Upper lobe of right lung (tissue), 1 donor: Measurements from ENCODE around the gene TFF1. TPM values are rescaled to one million over a fixed set of nuclear protein-coding genes. Genes with fewer than 3 reads are reported as not detected.

Experiments
- ATAC-seq: fragments of 200-7000 bp; cut with Tn5 transposase; one replicate; pipeline ENCODE4 v1.9.1; 2020; ENCODE audit warnings: mild to moderate bottlenecking, moderate library complexity
- DNase-seq: peaks from one replicate; pipeline ENCODE4 v3.0.0-alpha.2; 2020
- H3K27ac ChIP-seq: fragments of 200-600 bp; one replicate; pipeline ENCODE4 v1.8.0; 2022
- H3K27me3 ChIP-seq: fragments of 200-600 bp; one replicate; pipeline ENCODE4 v1.8.0; 2022; ENCODE audit warnings: mild to moderate bottlenecking
- H3K36me3 ChIP-seq: fragments of 200-600 bp; one replicate; pipeline ENCODE4 v1.8.0; 2022
- H3K4me1 ChIP-seq: fragments of 200-600 bp; one replicate; pipeline ENCODE4 v1.8.0; 2022
- H3K4me3 ChIP-seq: fragments of 200-600 bp; one replicate; pipeline ENCODE4 v1.8.0; 2022; ENCODE audit warnings: mild to moderate bottlenecking
- H3K9me3 ChIP-seq: fragments of 200-600 bp; one replicate; pipeline ENCODE4 v1.8.0; 2022
- CTCF ChIP-seq: fragments of 200-600 bp; IDR thresholded peaks from one replicate; pipeline ENCODE4 v1.8.0; 2022; ENCODE audit warnings: antibody characterized with exemption
- intact Hi-C: fragments of 100-400 bp; cut with DNase I; formaldehyde crosslinking; loops from one replicate; pipeline ENCODE4 v1.11.0; 2022
- total RNA-seq: library from RNA; stranded (reverse); fragmentation: NEBNext Ultra II Directional; extraction: Animal tissue kit (Norgen Biotek cat#: 25700); gene quantifications from one replicate; pipeline ENCODE4 v1.2.1, GENCODE V29; 2021
- donor health status: DM: no; HTN: yes; CAD: no; lungs with severe emphysema.

TFF1 gene
- total RNA-seq, 1 donor from 2014 or later: not detected

- ATAC-seq (no peak), DNase-seq (no peak)
- no peak overlapping the region for H3K4me3 ChIP-seq
- H3K27ac ChIP-seq: no peak overlapping the region
- H3K4me1 ChIP-seq: no peaks in the 10 kb centered on the region
- intact Hi-C loops: no loop called here
- no peaks in the 10 kb centered on the region for H3K27me3 ChIP-seq
- H3K9me3 ChIP-seq: no peaks in the 10 kb centered on the region
- no peak for TF ChIP-seq CTCF
- H3K36me3 ChIP-seq: no peaks in the 10 kb centered on the region
Observed at GRCh38 chr21:42373196-42373907, 7.0 kb upstream of the TFF1 start.

GRCh38 chr21:42370894-42371654 lies 4.7 kb upstream of the TFF1 start:
- intact Hi-C loops: no loop called here
- Histone ChIP-seq H3K4me3 (no peak overlapping the region), H3K36me3 (no peaks in the 10 kb centered on the region), H3K9me3 (no peaks in the 10 kb centered on the region), H3K4me1 (no peaks in the 10 kb centered on the region), H3K27me3 (no peaks in the 10 kb centered on the region), H3K27ac (no peak overlapping the region)
- no peak for DNase-seq
- no peak for ATAC-seq
- no peak for TF ChIP-seq CTCF

GRCh38 chr21:42369821-42370220 lies 3.5 kb upstream of the TFF1 start:
- Histone ChIP-seq H3K27ac (no peak overlapping the region), H3K4me1 (no peaks in the 10 kb centered on the region), H3K4me3 (no peak overlapping the region), H3K36me3 (no peaks in the 10 kb centered on the region), H3K9me3 (no peaks in the 10 kb centered on the region), H3K27me3 (no peaks in the 10 kb centered on the region)
- no peak for DNase-seq
- intact Hi-C loops: no loop called here
- no peak for TF ChIP-seq CTCF
- ATAC-seq: no peak

GRCh38 chr21:42367367-42368165 lies 1.2 kb upstream of the TFF1 start:
- DNase-seq: no peak
- ATAC-seq: no peak

More at GRCh38 chr21:42367367-42368165, 1.2 kb upstream of the TFF1 start:
- Histone ChIP-seq H3K27ac (no peak overlapping the region), H3K4me3 (no peak overlapping the region), H3K36me3 (no peaks in the 10 kb centered on the region), H3K4me1 (no peaks in the 10 kb centered on the region), H3K9me3 (no peaks in the 10 kb centered on the region), H3K27me3 (peaks cover 9% of the 10 kb centered on the region)
- intact Hi-C loops: no loop called here
- TF ChIP-seq CTCF: no peak
